ENCODE results near the gene PLEKHF1.
"Not testable (repeated sequence)": the region's sequence is repeated elsewhere in the genome, so short reads cannot be mapped to it uniquely, and the experiment has no call there.

Gene PLEKHF1

DNA sequence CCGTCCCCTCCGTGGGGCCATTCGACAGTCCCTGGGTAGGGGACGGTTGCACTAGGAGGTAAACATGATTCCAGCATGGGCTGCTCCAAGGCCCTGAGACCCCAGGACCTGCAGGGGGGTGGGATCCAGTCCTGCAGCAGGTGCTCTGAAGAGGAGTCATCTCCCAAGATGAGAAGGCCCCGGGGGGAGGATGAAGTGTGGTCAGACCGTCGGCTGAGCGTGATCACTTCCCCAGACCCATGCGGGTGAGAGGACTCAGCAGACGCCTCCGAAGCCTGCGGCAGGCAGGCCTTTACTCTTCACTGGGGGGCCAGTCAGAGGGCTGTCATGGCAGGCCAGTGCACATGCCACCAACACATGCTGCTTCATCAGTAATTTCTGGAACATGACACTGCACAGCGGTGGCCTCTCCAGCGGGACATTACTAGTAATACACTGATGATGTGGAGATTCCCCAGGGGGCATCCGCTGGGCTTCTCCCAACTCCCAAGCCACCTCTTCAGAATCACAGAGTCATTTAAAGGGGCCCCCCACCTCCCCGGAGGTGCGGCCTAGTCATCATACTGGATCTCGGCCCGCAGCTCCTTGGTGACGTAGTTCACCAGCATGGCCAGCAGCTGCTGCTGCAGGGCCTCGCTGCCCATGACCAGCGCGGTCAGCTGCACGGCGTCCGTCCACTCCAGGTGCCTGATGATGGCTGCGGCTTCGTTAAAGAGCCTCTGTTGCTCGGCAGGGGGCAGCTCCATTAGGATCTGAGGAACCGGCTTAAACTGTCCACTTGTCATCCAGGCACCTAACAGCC is 37.1 kb downstream of the PLEKHF1 start:
- no peak for DNase-seq (ENCODE audit: low spot score)

DNA sequence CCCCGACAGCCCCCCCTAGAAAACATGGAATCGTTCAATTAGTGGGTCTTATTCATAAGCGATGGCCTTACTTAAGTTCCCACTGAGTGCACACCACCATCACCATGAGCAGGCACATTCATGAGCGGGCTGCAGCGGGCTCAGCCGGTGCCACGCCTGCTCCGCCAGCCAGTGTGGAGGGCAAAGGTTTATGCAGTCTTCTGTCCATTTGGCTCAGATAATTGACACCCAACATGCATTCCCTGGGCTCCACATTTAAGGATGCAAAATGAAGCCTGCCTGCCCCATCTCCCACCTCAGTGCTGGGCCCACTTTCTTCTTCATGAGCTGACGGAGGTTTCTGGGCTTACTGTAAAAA is 37.7 kb downstream of the PLEKHF1 start:
- no peak for DNase-seq (ENCODE audit: low spot score)

DNA sequence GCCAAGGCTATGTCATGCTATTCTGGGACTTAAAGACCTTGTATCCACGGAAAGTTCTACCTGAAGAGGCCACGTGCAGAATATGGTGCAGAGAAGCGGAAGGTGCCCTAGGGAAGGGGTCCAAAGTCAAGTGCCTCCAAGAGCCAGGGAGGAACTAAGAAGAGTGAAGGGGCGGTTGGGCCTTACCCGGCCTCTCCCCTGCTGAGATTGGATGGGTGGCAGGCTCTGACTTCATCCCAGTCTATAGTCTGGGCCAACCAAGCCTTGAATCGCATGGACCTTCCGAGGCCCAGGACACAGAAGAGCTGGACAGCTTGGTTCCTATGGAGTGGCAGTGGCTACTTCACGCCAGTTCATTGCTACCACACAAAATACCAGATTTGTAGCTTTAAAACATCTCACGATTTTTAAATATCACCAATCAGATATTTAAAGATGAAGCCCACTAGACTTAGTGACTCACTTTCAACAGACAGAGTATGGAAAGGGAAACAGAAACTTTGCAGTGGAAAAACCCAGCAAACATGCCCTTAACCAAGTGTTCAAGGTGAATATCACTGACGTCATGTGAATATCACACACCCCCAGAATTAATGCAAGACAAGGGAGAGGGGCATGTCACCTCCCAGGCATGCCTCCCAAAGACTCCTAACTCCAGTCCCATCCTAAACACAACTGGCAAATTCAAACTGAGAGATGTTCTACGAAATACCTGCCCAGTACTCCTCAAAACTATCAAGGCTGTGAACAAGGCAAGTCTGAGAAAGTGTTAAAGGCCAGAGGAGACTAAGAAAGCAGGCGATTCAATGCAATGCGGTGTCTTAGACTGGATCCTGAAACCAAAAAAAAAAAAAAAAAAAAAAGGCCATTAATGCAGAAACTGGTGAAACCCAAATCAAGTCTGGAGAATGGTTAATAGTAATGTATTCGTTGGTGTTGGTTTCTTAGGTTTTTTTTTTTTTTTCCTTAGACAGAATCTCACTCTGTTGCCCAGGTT is 39.6 kb downstream of the PLEKHF1 start:
- no peak for DNase-seq (ENCODE audit: low spot score)

DNA sequence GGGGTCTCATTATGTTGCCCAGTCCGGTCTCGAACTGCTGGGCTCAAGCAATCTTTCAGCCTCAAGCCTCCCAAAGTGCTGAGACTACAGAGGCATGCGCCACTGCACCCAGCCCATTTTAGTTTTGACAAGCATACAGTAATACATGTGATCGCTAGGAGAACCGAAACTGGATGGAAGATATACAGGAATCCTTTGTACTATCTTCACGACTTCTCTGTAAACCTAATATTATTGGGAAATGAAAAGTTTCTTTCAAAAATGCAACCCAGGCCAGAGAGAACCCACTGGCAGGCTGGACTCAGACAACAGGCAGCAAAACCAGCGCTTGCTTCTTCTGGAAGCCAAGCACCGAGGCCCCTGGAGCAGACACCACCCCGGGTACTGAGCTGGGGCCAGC is 40.4 kb downstream of the PLEKHF1 start:
- DNase-seq (ENCODE audit: low spot score): no peak

GRCh38 chr19:29706635-29707034 is 41.4 kb downstream of the PLEKHF1 start:
- no peak for DNase-seq (ENCODE audit: low spot score)

DNA sequence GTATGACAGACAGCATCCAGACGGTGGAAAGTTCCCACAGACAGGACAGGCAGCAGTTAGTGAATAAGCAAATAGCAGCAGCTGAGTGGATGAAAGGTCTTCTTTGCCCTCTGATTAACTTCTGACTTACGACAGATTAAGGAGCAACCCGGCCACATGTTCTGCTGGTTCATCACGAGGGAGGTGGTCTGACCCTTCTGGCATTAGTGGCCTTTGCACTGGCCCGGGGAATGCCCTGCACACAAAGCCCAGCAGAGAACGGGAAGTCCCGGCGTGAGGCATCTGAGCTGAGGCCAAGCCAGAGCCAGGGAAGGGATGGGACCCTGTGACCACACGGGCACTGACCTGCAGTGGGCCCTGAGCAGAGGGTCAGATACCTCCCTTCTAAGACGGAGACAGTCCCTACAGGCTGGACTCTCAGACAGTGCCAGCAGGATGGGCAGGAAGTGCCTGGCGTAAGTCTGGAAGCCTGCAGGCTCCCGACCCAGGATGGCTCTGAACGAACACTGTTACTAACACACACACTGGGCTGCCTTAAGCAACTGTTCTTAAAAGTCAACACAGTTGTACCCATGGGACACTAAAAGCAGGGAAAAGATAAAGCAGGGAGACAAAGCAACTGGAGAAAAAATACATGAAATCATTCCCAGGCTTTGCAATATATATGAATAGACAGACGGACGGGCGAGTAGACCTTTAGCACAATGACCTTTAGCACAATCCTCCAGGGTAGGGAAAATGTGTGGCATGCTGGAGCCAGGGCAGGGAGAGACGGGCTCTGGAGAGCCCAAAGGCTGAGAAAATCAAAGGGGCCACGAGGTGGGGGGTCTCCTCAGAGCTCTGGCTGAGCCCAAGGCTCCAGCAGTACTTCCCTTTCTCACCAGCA is 43.5 kb downstream of the PLEKHF1 start:
- DNase-seq (ENCODE audit: low spot score): peak; percentile 63

DNA sequence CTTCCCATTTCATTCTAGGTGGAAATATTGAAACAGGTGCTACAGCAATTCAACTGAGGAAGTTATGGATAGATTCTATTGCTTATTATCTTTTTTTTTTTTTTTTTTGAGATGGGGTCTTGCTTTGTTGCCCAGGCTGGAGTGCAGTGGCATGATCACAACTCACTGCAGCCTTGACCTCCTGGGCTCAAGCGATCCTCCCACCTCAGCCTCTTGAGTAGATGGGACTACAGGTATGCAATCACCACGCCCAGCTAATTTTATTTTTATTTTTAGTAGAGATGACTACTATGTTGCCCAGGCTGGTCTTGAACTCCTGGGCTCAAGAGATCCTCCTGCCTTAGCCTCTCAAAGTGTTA is 44.2 kb downstream of the PLEKHF1 start:
- DNase-seq (ENCODE audit: low spot score): not testable (repeated sequence)

GRCh38 chr19:29711584-29712132 is 46.4 kb downstream of the PLEKHF1 start:
- no peak for DNase-seq (ENCODE audit: low spot score)

GRCh38 chr19:29712744-29713516 is 47.7 kb downstream of the PLEKHF1 start:
- no peak for DNase-seq (ENCODE audit: low spot score)

DNA sequence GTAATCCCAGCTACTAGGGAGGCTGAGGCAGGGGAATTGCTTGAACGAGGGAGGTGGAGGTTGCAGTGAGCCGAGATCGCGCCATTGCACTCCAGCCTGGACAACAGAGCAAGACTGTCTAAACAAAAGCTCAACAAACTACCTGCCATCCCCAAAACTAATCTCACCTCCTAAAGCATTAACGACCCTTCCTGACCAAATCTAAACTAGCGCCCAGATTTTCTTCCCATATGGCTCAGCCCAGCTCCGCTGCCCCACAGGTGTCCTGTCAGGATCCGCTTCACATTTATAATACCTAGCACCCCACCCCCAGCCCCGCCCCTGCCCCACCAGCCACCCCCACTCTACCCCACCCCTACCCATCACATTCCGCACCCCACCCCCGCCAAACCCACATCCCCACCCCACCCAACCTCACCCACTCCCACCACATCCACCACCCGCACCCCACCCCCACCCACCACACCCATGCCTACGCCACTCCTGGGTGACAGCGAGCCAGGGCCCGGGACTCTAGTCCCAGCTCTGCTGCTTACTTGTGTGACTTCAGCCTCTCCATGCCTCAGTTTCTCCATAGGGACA is 49.2 kb downstream of the PLEKHF1 start:
- no peak for DNase-seq (ENCODE audit: low spot score)

- DNase-seq (ENCODE audit: low spot score): peak; percentile 63
These were observed 49.9 kb downstream of the PLEKHF1 start, which contains the start of gene C19orf12 for GRCh38 chr19:29714953-29715700. Gene C19orf12, minus strand, starts transcription at chr19:29715261. Its CDS starts 6,848 bp downstream, at chr19:29708413.

- DNase-seq (ENCODE audit: low spot score): peak; percentile 34
These were observed 50.7 kb downstream of the PLEKHF1 start for GRCh38 chr19:29715701-29716581.

DNA sequence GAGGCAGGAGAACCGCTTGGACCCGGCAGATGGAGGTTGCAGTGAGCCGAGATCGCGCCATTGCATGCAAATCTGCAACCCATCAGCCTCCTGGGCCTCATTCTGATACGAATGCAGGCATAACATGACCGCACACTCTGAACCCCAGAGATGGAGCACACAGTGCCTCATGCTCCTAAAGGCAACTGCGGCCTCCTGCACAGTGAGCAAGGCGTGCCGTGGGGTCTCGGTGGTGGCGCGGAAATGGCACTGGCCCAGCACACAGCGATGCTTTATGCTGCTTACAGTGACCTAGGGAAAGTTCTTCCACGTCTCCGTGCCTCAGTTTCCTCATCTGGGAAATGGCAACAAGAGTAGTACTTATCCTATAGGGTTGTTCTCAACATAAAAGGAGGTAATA is 51.8 kb downstream of the PLEKHF1 start:
- DNase-seq (ENCODE audit: low spot score): no peak

- no peak for DNase-seq (ENCODE audit: low spot score)
These were observed 58.9 kb downstream of the PLEKHF1 start for GRCh38 chr19:29724102-29724641.

GRCh38 chr19:29724746-29725145 is 59.5 kb downstream of the PLEKHF1 start:
- DNase-seq (ENCODE audit: low spot score): no peak
